GM12878 (cell line): ENCODE results near the gene PGLYRP3. TPM values are rescaled to one million over a fixed set of nuclear protein-coding genes. Genes with fewer than 3 reads are reported as not detected.

Experiments used
- ATAC-seq: fragments of 200-7000 bp; cut with Tn5 transposase; 3 replicates; pipeline ENCODE4 v1.9.1; 2020; ENCODE audit warnings: mild to moderate bottlenecking, moderate library complexity
- BruUV-seq: library from RNA; stranded (reverse); fragments of 400-500 nt; replicated peaks from 2 replicates; lab custom pipeline; 2021; lab: Mats Ljungman, UMichigan
- CTCF ChIA-PET: fragments of 300-600 bp; sonication (Branson Sonifier 250); formaldehyde crosslinking; extraction: SDS; loops from one replicate; lab custom pipeline; 2021; ENCODE audit warnings: inconsistent platforms; lab: Yijun Ruan, JAX
- POLR2A ChIA-PET: fragments of 350-600 bp; formaldehyde crosslinking; extraction: SDS; loops from one replicate; lab custom pipeline; 2021; ENCODE audit warnings: inconsistent platforms; lab: Charles Lee
- RAD21 ChIA-PET: fragments of 300-600 bp; sonication (Branson Sonifier 250); formaldehyde crosslinking; loops from one replicate; lab custom pipeline; 2023; ENCODE audit warnings: antibody characterized with exemption; ENCODE audit not compliant: unreplicated experiment; lab: Charles Lee
- SMC1A ChIA-PET: fragments of 300-600 bp; sonication (Branson Sonifier 250); formaldehyde crosslinking; loops from one replicate; lab custom pipeline; 2023; ENCODE audit not compliant: unreplicated experiment, uncharacterized antibody; lab: Charles Lee
- DNase-seq: peaks from one replicate; pipeline ENCODE4 v3.0.0-alpha.2; 2011; ENCODE audit warnings: low read depth, low spot score
- FAIRE-seq: peaks from 3 replicates; lab custom pipeline; 2011; peaks lifted over from hg19 to GRCh38; lab: Jason Lieb, UNC
- H2AFZ ChIP-seq: 2 replicates; pipeline ENCODE4 v1.6.0; 2011; ENCODE audit warnings: low read depth, low read length, control low read depth; ENCODE audit not compliant: control insufficient read depth
- H3K27ac ChIP-seq: 2 replicates; pipeline ENCODE4 v1.5.1; 2011; ENCODE audit warnings: control low read depth; ENCODE audit not compliant: control insufficient read depth, insufficient read depth
- H3K27me3 ChIP-seq, 2 experiments: replicated peaks in 1 of 2; 2 replicates each; pipeline versions ENCODE4 v1.6.0 to v1.6.1; 2011; ENCODE audit warnings: low read length in 1 of 2; ENCODE audit not compliant: control insufficient read depth in 2 of 2, insufficient read depth in 2 of 2
- H3K36me3 ChIP-seq, 2 experiments: 2 replicates each; pipeline ENCODE4 v1.5.1; 2011; ENCODE audit warnings: low read length in 1 of 2; ENCODE audit not compliant: control insufficient read depth in 2 of 2, insufficient read depth in 2 of 2
- H3K4me1 ChIP-seq: 2 replicates; pipeline ENCODE4 v1.6.1; 2011; ENCODE audit warnings: mild to moderate bottlenecking, low read length, moderate library complexity, mixed read lengths; ENCODE audit not compliant: control insufficient read depth, insufficient read depth
- H3K4me2 ChIP-seq: 2 replicates; pipeline ENCODE4 v1.6.0; 2011; ENCODE audit warnings: control low read depth; ENCODE audit not compliant: control insufficient read depth, insufficient read depth
- H3K4me3 ChIP-seq: fragments of 200-600 bp; sonication (generic); 2 replicates; pipeline ENCODE4 v1.5.1; 2016
- H3K79me2 ChIP-seq: 2 replicates; pipeline ENCODE4 v1.6.0; 2011; ENCODE audit warnings: low read length; ENCODE audit not compliant: control insufficient read depth, insufficient read depth
- H3K9ac ChIP-seq: 2 replicates; pipeline ENCODE4 v1.8.0; 2011; ENCODE audit warnings: low read length, control low read depth, mixed read lengths; ENCODE audit not compliant: control insufficient read depth, insufficient read depth
- H3K9me3 ChIP-seq: replicated peaks from 3 replicates; pipeline ENCODE4 v1.5.1; 2011; ENCODE audit warnings: mild to moderate bottlenecking, low read length; ENCODE audit not compliant: control insufficient read depth, insufficient read depth
- H4K20me1 ChIP-seq: 2 replicates; pipeline ENCODE4 v1.6.0; 2011; ENCODE audit not compliant: control insufficient read depth, insufficient read depth
- BMI1 ChIP-seq: fragments of 450-650 bp; IDR thresholded peaks from 2 replicates; pipeline ENCODE4 v1.6.1; 2016; ENCODE audit warnings: mild to moderate bottlenecking, moderate library complexity, borderline replicate concordance
- IKZF2 ChIP-seq, 2 experiments: fragments of 450-650 bp; IDR thresholded peaks; 2 replicates each; pipeline ENCODE4 v1.6.1; 2017; ENCODE audit warnings: mild to moderate bottlenecking in 2 of 2, moderate library complexity in 2 of 2
- MEF2A ChIP-seq: IDR thresholded peaks from 2 replicates; pipeline ENCODE4 v1.6.1; 2011; ENCODE audit warnings: low read depth, mild to moderate bottlenecking, low read length, moderate library complexity; ENCODE audit not compliant: insufficient read depth
- MEF2B ChIP-seq: fragments of 450-650 bp; IDR thresholded peaks from 2 replicates; pipeline ENCODE4 v1.6.1; 2018; ENCODE audit warnings: mild to moderate bottlenecking, moderate library complexity; ENCODE audit not compliant: partially characterized antibody, poor library complexity, severe bottlenecking
- SRF ChIP-seq, 2 experiments: IDR thresholded peaks; 2 replicates each; pipeline ENCODE4 v1.6.1; 2011; ENCODE audit warnings: low read depth in 2 of 2, low read length in 2 of 2, mild to moderate bottlenecking in 1 of 2, moderate library complexity in 1 of 2
- SUPT20H ChIP-seq: IDR thresholded peaks from 2 replicates; pipeline ENCODE4 v1.6.1; 2011; ENCODE audit warnings: low read depth, mild to moderate bottlenecking, low read length, moderate library complexity, borderline replicate concordance; ENCODE audit not compliant: control insufficient read depth
- in situ Hi-C: fragments of 300-500 bp; cut with MboI; formaldehyde crosslinking; loops from 9 replicates; pipeline ENCODE4 v1.14.3; 2018; ENCODE audit warnings: mixed read lengths
- intact Hi-C: fragments of 100-400 bp; cut with micrococcal nuclease; formaldehyde crosslinking; loops from one replicate; pipeline ENCODE4 v1.14.2; 2022; ENCODE audit not compliant: unreplicated experiment
- polyA plus RNA-seq, 11 experiments: library from polyadenylated mRNA; depleted of rRNA in 4 of 11; unstranded in 6 of 11; stranded (reverse) in 5 of 11; fragments of >200 nt; fragmentation: Nextera tagmentation in 4 of 11; fragmentation: Illumina TruSeq in 1 of 11; extraction: Ambion mirVana in 4 of 11; extraction: Trizol in 1 of 11; gene quantifications; 1 replicate in 1 of 11; 2 replicates in 10 of 11; pipeline versions ENCODE4 v1.2.1 to v1.2.3, GENCODE V29; 2011 to 2016; ENCODE audit warnings: inconsistent platforms in 2 of 11, missing spikeins in 2 of 11, low read depth in 1 of 11
- total RNA-seq, 4 experiments: library from RNA; depleted of rRNA in 3 of 4; stranded (reverse); fragments of >200 nt in 3 of 4; fragmentation: Illumina TruSeq in 1 of 4; extraction: Trizol in 1 of 4; gene quantifications; 2 replicates each; pipeline versions ENCODE4 v1.2.1 to v1.2.3, GENCODE V29; 2013 to 2021
- TF ChIP-seq, protein P1 (sequence below), 3 experiments: IDR thresholded peaks in 2 of 3; conservative IDR thresholded peaks in 1 of 3; 2 replicates each; pipeline ENCODE4 v1.5.1; 2011; ENCODE audit warnings: low read depth in 3 of 3, low read length in 3 of 3, mild to moderate bottlenecking in 3 of 3, control low read depth in 2 of 3, moderate library complexity in 2 of 3, inconsistent platforms in 1 of 3, mixed read lengths in 1 of 3; ENCODE audit not compliant: control insufficient read depth in 2 of 3, insufficient read depth in 1 of 3; ENCODE audit errors: extremely low read depth in 1 of 3

The PGLYRP3 gene
- total and polyA plus RNA-seq, 10 of the 15 experiments (the other 5 are each of a cell fraction or from before 2014, with no cell fraction given) = 0.10 to 0.49 (median 0.18) TPM; not detected in 7

GRCh38 chr1:153336650-153337049 is 23.9 kb upstream of the PGLYRP3 start:
- Histone ChIP-seq H3K36me3 (no peaks in the 10 kb centered on the region), H3K4me1 (peaks cover 5% of the 10 kb centered on the region), H3K27me3 (no peaks in the 10 kb centered on the region), H3K4me2 (no peak overlapping the region; the same call in 1 of the 2 replicates), H3K9ac (no peak overlapping the region), H4K20me1 (no peaks in the 10 kb centered on the region), H3K79me2 (peaks cover under 1% of the 10 kb centered on the region), H3K4me3 (no peak overlapping the region), H3K9me3 (peaks cover 3% of the 10 kb centered on the region; the same call in 2 of the 3 replicates), H3K27ac (no peak overlapping the region), H2AFZ (no peak overlapping the region)
- POLR2A ChIA-PET = interaction anchor here (0.5 to 1.5 kb wide), 6 partner anchors 9 to 829 kb away, joined by 3 to 10 read pairs (median 6); no protein-coding TSS in a partner anchor
- RAD21 ChIA-PET = interaction anchor here (0.6 to 2.4 kb wide), 4 partner anchors 10 to 136 kb away, joined by 3 to 12 read pairs (median 4); no protein-coding TSS in a partner anchor
- intact Hi-C loops = no loop called here
- no TSS peak for BruUV-seq
- SMC1A ChIA-PET = interaction anchor here (0.9 to 2.5 kb wide), 6 partner anchors 10 to 159 kb away, joined by 3 to 10 read pairs (median 4); partner anchors contain the start of gene PGLYRP3
- CTCF ChIA-PET = interaction anchor here (0.7 to 4.8 kb wide), 10 partner anchors 8 to 303 kb away, joined by 3 to 24 read pairs (median 4); partner anchors contain the start of genes PGLYRP3 and PGLYRP4
- peak; percentile 38 for FAIRE-seq
- DNase-seq = no peak
- 0 out of 4 replicates have a peak, but pooled peaks of 1 of the 2 experiments have one; percentile 10 for TF ChIP-seq IKZF2 (IDR thresholded peaks at IDR 0.05)
- TF ChIP-seq SUPT20H = no peak
- TF ChIP-seq, protein P1, sequence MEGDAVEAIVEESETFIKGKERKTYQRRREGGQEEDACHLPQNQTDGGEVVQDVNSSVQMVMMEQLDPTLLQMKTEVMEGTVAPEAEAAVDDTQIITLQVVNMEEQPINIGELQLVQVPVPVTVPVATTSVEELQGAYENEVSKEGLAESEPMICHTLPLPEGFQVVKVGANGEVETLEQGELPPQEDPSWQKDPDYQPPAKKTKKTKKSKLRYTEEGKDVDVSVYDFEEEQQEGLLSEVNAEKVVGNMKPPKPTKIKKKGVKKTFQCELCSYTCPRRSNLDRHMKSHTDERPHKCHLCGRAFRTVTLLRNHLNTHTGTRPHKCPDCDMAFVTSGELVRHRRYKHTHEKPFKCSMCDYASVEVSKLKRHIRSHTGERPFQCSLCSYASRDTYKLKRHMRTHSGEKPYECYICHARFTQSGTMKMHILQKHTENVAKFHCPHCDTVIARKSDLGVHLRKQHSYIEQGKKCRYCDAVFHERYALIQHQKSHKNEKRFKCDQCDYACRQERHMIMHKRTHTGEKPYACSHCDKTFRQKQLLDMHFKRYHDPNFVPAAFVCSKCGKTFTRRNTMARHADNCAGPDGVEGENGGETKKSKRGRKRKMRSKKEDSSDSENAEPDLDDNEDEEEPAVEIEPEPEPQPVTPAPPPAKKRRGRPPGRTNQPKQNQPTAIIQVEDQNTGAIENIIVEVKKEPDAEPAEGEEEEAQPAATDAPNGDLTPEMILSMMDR (IDR thresholded peaks at IDR 0.05 in 2 of 3, conservative IDR thresholded peaks at IDR 0.05 in 1 of 3; ENCODE audit: control insufficient read depth in 2 of 3, extremely low read depth in 1 of 3, insufficient read depth in 1 of 3, low read depth in 3 of 3, low read length in 3 of 3) = no peak
- TF ChIP-seq MEF2A = 0 out of 2 replicates have a peak, but pooled peaks have one; percentile 59
- TF ChIP-seq MEF2B = peak; percentile 57
- TF ChIP-seq SRF (IDR thresholded peaks at IDR 0.05; ENCODE audit: low read depth in 2 of 2, low read length in 2 of 2) = peak in 1 of 2 experiments; percentile 76; a peak in 2 of 4 replicates
- TF ChIP-seq BMI1 = peak; percentile 97
- TF ChIP-seq, all 136 proteins: peak for 5
- in situ Hi-C loops = no loop called here
- peak; percentile 44 for ATAC-seq
